ENCODE results near the gene PSMG4. TPM values are rescaled to one million over a fixed set of nuclear protein-coding genes. Genes with fewer than 3 reads are reported as not detected.

The PSMG4 gene
- total RNA-seq, 2 donors from 2014 or later: 10.0 to 21.6 TPM

DNA sequence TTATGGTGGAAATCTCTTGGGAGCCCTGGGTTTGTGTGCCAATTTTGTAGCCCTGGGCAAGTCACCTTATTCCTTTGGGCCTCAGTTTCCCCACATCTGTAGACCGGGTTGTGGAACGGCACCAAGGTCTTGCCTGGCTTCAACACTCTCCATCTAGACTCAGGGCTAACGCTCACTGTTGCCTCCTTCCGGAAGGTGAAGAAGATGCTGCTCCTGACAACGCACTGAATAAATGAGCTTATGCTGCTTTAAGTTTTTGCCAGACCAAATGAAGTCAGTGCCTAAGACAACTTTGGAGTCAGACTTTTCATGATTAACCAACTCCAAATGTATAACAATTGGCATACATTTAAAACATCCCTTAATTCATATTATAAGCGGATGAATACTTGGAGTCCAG is 53.1 kb downstream of the PSMG4 start:
- Histone ChIP-seq H3K9me3 (no peaks in the 10 kb centered on the region), H3K4me3 (no peak overlapping the region), H3K27me3 (no peaks in the 10 kb centered on the region), H3K36me3 (no peaks in the 10 kb centered on the region), H3K27ac (no peak overlapping the region), H3K4me1 (no peaks in the 10 kb centered on the region), H3K9ac (ENCODE audit: low read depth in 2 of 2, low read length in 2 of 2) (no peak overlapping the region)
- DNase-seq: no peak
- TF ChIP-seq, protein P1, sequence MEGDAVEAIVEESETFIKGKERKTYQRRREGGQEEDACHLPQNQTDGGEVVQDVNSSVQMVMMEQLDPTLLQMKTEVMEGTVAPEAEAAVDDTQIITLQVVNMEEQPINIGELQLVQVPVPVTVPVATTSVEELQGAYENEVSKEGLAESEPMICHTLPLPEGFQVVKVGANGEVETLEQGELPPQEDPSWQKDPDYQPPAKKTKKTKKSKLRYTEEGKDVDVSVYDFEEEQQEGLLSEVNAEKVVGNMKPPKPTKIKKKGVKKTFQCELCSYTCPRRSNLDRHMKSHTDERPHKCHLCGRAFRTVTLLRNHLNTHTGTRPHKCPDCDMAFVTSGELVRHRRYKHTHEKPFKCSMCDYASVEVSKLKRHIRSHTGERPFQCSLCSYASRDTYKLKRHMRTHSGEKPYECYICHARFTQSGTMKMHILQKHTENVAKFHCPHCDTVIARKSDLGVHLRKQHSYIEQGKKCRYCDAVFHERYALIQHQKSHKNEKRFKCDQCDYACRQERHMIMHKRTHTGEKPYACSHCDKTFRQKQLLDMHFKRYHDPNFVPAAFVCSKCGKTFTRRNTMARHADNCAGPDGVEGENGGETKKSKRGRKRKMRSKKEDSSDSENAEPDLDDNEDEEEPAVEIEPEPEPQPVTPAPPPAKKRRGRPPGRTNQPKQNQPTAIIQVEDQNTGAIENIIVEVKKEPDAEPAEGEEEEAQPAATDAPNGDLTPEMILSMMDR (IDR thresholded peaks at IDR 0.05): no peak
- intact Hi-C loops (cut with DNase I): no loop called here

DNA sequence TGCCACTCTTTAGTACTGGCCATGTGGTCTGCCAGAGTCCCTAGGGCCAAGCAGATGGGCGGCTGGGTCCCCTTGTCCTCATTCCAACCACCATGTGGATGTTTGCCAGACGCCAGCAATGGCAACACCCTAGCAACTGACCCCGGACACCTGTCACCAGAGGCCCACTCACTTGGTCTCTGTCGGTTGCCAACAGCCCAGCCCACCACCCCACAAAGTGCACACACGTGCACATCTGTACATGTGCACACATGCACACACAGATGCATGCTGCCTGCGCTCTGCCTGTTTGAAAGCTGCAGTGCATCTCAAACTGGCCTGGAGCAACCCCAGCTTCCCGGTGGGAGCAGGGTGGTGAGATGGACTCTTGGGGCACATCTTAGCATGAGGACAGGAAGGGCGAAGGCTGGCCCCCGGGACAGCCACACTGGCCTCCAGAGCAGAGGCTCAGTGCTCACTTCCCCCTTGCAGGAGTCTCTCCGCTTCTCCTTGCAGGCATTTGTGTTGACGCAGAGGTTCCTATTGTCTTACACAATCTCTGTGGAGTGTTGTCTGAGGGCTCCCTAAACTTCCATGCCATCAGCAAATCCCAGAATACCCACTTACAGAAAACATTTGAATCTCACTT is 54.0 kb downstream of the PSMG4 start:
- TF ChIP-seq, protein P1 (IDR thresholded peaks at IDR 0.05): no peak
- intact Hi-C loops (cut with DNase I): no loop called here
- H3K4me1 ChIP-seq: no peaks in the 10 kb centered on the region
- H3K27ac ChIP-seq: no peak overlapping the region
- H3K36me3 ChIP-seq: no peaks in the 10 kb centered on the region
- no peaks in the 10 kb centered on the region for H3K9me3 ChIP-seq
- no peak for DNase-seq
- no peaks in the 10 kb centered on the region for H3K27me3 ChIP-seq
- H3K9ac ChIP-seq (ENCODE audit: low read depth in 2 of 2, low read length in 2 of 2): no peak overlapping the region
- H3K4me3 ChIP-seq: no peak overlapping the region

DNA sequence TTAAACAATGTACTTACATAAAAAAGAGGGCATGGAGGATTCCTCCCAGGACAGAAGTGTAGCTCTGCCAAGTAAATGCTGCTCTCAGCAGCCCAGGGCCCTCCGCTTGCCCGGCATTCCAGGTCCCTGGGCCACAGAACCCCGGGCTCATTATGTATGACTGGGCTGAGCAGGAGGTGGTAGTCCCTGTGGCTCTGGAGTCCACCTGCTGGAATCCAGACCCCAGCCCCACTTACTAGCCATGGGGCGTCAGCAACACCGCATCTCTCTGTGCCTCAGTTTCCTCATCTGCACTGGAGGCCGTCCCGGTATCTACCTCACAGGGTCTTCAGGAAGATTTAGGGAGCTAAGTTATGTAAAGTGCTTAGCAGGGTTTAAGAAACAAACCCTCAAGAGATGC is 55.4 kb downstream of the PSMG4 start:
- Histone ChIP-seq H3K9ac (ENCODE audit: low read depth in 2 of 2, low read length in 2 of 2) (no peak overlapping the region), H3K4me3 (no peak overlapping the region), H3K27ac (no peak overlapping the region), H3K27me3 (no peaks in the 10 kb centered on the region), H3K9me3 (no peaks in the 10 kb centered on the region), H3K36me3 (no peaks in the 10 kb centered on the region), H3K4me1 (no peaks in the 10 kb centered on the region)
- DNase-seq: no peak
- TF ChIP-seq, protein P1 (IDR thresholded peaks at IDR 0.05): no peak
- intact Hi-C loops (cut with DNase I): no loop called here

DNA sequence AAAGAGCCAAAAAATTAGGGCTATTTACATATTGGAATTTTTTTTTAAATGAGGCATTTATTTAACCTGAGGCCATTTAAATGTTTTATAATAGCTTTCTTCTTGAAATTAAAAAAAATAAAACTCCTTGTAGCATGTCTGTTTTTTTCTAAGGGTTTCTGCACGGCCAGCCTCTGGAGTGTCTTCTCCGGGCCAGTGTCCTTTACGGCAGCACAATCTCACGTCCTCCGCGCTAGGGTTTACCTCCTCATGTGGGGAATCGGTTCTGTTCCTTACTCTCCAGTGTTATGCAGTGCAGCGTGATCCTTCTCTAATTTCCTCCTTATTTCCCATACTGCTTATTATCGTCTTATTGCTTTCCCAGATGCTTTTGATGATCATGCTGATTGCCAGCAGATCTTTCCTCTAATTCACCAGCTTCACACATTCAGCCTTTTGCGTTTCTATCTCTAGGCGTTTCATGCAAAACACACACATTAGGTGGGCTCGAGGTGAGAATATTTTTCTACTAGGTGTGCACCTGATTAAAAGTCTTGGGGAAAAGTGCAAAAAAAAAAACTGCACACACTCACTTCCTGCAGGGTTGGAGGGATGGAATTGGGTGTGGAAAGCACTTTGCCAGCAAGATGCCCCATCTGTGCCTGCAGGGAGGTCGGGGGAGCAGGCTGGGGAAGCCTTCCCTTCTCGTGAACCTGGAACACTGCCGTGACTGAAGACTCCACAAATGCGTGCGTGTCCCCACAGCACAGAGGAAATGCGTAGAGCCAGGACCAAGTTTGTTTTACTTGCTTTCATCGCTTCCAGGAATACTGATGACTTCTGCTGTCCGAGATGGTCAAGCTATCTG is 56.1 kb downstream of the PSMG4 start:
- peaks cover under 1% of the 10 kb centered on the region for H3K36me3 ChIP-seq
- H3K4me1 ChIP-seq: no peaks in the 10 kb centered on the region
- no peak for DNase-seq
- no peaks in the 10 kb centered on the region for H3K9me3 ChIP-seq
- no peak overlapping the region for H3K27ac ChIP-seq
- H3K27me3 ChIP-seq: no peaks in the 10 kb centered on the region
- intact Hi-C loops (cut with DNase I): no loop called here
- H3K9ac ChIP-seq (ENCODE audit: low read depth in 2 of 2, low read length in 2 of 2): no peak overlapping the region
- no peak overlapping the region for H3K4me3 ChIP-seq
- TF ChIP-seq, protein P1 (IDR thresholded peaks at IDR 0.05): no peak

DNA sequence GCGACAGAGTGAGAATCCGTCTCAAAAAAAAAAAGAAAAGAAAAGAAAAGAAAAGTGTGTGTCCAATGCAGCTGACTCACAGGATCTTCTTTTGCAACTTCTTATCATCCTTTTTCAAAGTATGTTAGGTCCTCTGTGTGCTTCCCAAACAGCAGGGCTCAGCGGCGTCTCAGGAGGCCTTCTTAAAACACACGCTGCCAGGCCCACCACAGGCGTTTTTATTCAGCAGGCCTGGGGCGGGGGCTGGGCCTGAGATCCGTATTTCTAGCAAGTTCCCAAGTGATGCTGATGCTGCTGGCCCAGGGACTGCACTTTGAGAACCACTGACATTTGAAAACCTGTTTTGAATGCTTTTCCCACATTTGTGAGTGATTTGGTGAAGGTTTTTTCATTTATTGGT is 57.1 kb downstream of the PSMG4 start:
- peaks cover 6% of the 10 kb centered on the region for H3K36me3 ChIP-seq
- H3K9ac ChIP-seq (ENCODE audit: low read depth in 2 of 2, low read length in 2 of 2): no peak overlapping the region
- H3K27me3 ChIP-seq: no peaks in the 10 kb centered on the region
- H3K9me3 ChIP-seq: no peaks in the 10 kb centered on the region
- no peak for DNase-seq
- TF ChIP-seq, protein P1 (IDR thresholded peaks at IDR 0.05): no peak
- intact Hi-C loops (cut with DNase I): no loop called here
- no peaks in the 10 kb centered on the region for H3K4me1 ChIP-seq
- H3K27ac ChIP-seq: no peak overlapping the region
- H3K4me3 ChIP-seq: no peak overlapping the region
